Endothelial cell (in vitro differentiated cells): ENCODE measurements around the gene SH3RF3. TPM values are rescaled to one million over a fixed set of nuclear protein-coding genes. Genes with fewer than 3 reads are reported as not detected.

Experiments
- DNase-seq: peaks from one replicate; pipeline ENCODE4 v3.0.0; 2021; ENCODE audit warnings: low spot score
- H3K27ac Mint-ChIP-seq: one replicate; pipeline ENCODE4 v1.8.0; 2021; ENCODE audit warnings: mixed read lengths, inconsistent platforms; ENCODE audit not compliant: unreplicated experiment
- H3K27me3 Mint-ChIP-seq: one replicate; pipeline ENCODE4 v1.8.0; 2021; ENCODE audit warnings: mild to moderate bottlenecking, moderate library complexity, mixed read lengths, inconsistent platforms; ENCODE audit not compliant: unreplicated experiment
- H3K36me3 Mint-ChIP-seq: one replicate; pipeline ENCODE4 v1.8.0; 2021; ENCODE audit warnings: mild to moderate bottlenecking, low read depth, mixed read lengths, inconsistent platforms; ENCODE audit not compliant: unreplicated experiment
- H3K4me1 Mint-ChIP-seq: one replicate; pipeline ENCODE4 v1.8.0; 2021; ENCODE audit warnings: mild to moderate bottlenecking, mixed read lengths, inconsistent platforms; ENCODE audit not compliant: unreplicated experiment
- H3K4me3 Mint-ChIP-seq: one replicate; pipeline ENCODE4 v1.8.0; 2021; ENCODE audit warnings: mild to moderate bottlenecking, mixed read lengths, inconsistent platforms; ENCODE audit not compliant: unreplicated experiment
- H3K9me3 Mint-ChIP-seq: one replicate; pipeline ENCODE4 v1.8.0; 2021; ENCODE audit warnings: mixed read lengths, inconsistent platforms; ENCODE audit not compliant: unreplicated experiment
- total RNA-seq: library from RNA; stranded (reverse); fragmentation: NEBNext Ultra II Directional; extraction: Animal tissue kit (Norgen Biotek cat#: 25700); gene quantifications from one replicate; pipeline ENCODE4 v1.2.1, GENCODE V29; 2021; ENCODE audit not compliant: unreplicated experiment
- TF ChIP-seq, protein P1 (sequence below): fragments of 200-600 bp; sonication (generic); IDR thresholded peaks from one replicate; pipeline ENCODE4 v1.5.0; 2021; ENCODE audit warnings: antibody characterized with exemption; ENCODE audit not compliant: unreplicated experiment

SH3RF3 gene
- total RNA-seq, 1 donor from 2014 or later = 12.8 TPM

DNA sequence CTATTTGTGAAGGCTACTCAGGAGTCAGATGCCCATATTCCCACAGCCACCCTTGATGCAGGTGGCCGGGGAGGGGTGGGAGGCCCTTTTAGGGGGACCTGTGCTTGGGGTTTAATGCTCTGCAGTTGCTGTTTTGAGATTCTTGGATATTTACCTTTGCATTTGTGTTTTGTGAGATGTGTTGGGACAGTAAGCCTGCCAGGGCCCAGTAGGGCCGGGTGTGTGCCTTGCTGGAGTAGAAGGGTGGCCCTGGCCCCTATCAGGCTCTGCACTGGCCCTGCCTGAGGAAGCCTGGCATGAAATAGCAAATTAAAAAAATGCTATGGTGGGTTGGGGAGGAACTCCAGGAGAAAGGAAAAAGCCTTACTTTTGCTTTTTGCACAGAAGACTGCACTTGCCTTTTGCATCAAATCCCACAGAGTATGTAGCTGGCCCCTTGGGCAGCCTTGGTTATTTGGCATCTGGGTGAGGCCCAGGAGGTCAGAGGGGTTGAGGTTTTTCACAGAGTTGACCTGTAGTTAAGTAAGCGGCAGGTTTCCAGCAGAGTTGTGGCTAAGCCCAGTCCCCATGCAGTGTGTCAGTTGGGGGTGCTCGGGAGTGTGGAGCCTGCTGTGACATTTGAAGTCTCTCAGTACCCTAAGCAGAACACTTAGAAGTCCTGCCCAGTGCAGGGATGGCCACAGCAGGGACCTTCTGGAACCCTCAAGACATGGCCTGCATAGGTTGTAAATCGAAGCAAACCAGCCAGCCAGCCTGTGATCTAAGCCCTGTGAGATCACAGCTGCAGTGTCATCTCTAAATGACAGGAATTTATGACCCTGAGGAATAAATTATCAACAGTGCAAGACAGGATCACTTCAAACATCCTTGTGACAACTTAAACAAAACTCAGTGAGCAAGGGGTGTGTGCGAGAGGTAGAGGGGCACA, 68.8 kb downstream of the SH3RF3 start:
- peaks cover 9% of the 10 kb centered on the region for H3K27me3 Mint-ChIP-seq
- peaks cover 9% of the 10 kb centered on the region for H3K4me1 Mint-ChIP-seq
- no peaks in the 10 kb centered on the region for H3K9me3 Mint-ChIP-seq
- H3K36me3 Mint-ChIP-seq = no peaks in the 10 kb centered on the region
- TF ChIP-seq, protein P1, sequence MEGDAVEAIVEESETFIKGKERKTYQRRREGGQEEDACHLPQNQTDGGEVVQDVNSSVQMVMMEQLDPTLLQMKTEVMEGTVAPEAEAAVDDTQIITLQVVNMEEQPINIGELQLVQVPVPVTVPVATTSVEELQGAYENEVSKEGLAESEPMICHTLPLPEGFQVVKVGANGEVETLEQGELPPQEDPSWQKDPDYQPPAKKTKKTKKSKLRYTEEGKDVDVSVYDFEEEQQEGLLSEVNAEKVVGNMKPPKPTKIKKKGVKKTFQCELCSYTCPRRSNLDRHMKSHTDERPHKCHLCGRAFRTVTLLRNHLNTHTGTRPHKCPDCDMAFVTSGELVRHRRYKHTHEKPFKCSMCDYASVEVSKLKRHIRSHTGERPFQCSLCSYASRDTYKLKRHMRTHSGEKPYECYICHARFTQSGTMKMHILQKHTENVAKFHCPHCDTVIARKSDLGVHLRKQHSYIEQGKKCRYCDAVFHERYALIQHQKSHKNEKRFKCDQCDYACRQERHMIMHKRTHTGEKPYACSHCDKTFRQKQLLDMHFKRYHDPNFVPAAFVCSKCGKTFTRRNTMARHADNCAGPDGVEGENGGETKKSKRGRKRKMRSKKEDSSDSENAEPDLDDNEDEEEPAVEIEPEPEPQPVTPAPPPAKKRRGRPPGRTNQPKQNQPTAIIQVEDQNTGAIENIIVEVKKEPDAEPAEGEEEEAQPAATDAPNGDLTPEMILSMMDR = no peak
- no peak overlapping the region for H3K27ac Mint-ChIP-seq
- no peak for DNase-seq
- H3K4me3 Mint-ChIP-seq = no peak overlapping the region

DNA sequence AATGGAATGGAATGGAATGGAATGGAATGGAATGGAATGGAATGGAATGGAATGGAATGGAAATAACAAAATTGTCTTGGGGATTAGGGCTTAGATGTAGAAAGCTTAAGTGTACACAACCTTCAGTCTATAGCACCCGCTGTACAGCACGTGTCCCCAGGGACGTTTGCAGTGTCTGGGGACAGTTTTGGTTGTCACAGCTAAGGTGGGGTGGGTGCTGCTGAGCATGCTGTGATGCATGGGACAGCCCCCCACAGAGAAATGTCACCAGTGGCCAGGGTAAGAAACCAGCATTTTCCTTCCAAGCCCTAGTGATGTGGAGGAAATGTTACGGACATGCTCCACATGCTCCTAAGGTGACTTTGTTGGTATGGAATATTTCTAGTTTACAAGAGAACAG, 70.8 kb downstream of the SH3RF3 start:
- Mint-ChIP-seq H3K4me3 (no peak overlapping the region), H3K27ac (no peak overlapping the region), H3K27me3 (peaks cover 7% of the 10 kb centered on the region), H3K9me3 (no peaks in the 10 kb centered on the region), H3K4me1 (peaks cover 12% of the 10 kb centered on the region), H3K36me3 (no peaks in the 10 kb centered on the region)
- TF ChIP-seq, protein P1 = no peak
- no peak for DNase-seq

DNA sequence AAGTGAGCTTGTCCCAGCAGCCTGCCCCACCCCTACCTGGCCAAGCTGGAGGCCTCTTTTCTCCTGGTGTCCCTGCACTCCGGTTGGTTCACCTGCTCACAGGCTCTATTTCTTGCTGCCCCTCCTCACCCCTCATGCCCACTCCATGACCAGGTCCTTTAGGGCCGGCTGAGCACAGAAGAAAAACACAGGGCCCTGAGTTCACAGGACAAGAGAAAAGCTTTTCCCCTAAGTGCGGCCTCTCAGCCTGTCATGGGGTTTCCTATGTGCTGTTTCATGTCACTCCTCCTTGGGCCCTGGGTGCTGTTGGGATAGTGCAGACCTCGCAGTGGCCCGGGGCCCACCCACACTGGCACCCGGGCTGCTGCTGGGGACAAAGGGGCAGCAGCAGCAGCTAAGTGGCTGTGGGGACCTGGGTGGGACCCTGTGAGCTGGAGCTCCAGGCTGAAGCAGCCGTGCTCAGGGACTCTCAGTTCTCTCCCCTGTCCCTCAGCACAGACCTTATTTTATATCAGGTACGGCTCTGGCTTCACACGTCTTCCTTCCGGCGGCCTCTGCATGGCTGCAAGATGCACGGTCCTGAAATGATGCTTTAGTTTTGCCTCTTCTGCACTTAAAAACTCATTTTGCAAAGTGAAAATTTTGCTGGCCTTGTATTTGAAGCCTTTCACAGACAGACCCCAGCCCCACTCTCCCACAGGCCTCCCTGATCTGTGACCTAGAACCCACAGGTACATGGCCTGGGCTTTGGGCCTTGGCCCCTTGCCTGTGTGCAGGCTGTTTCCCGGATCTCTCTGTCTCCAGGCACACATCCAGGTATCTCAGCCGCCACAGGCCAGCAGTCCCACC, 71.8 kb downstream of the SH3RF3 start:
- Mint-ChIP-seq H3K9me3 (no peaks in the 10 kb centered on the region), H3K27me3 (peaks cover 6% of the 10 kb centered on the region), H3K4me3 (no peak overlapping the region), H3K4me1 (peaks cover 5% of the 10 kb centered on the region), H3K36me3 (no peaks in the 10 kb centered on the region), H3K27ac (no peak overlapping the region)
- no peak for DNase-seq
- TF ChIP-seq, protein P1 = no peak

DNA sequence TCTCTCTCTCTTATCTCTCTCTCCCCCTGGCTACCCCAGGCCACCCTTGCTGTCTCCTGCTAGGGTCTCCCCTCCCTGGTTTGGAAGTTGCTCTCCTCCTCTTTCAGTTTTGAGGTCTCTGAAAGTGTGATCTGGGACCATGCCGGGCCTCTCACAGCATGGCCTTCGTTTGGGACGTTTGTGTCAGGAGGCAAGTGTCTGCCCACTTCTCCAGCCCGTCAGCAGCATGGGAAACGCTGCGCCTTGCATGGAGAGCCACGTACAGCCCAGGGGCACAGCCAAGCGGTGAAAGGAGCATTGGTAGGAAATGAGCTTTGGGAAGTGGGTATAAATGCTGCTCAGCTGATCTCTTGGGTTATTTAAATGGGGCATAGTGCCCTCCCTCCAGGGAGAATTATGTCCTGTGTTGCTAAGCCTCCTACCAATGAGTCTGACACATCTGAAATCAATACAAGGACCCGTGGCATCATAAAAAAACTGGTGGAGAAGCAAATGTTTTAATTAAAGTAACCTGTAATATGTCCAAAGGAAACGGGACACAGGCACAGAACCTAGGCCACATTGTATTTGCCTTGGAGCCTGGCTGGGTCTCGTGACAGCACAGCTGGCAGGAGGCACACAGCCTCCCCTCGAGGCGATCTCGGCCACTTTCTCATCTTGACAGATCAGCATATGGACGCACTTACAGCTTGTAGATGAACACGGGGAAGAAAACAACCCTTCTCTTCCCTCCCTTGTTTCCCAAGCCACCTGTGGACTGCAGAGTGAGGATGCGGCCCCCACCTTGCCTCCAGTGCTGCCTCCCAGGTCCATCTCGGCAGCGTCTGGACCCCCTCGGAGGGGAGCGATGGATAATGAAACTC, 72.7 kb downstream of the SH3RF3 start:
- TF ChIP-seq, protein P1 = no peak
- no peak overlapping the region for H3K27ac Mint-ChIP-seq
- no peak for DNase-seq

More for the DNA sequence above, 72.7 kb downstream of the SH3RF3 start:
- peaks cover 6% of the 10 kb centered on the region for H3K27me3 Mint-ChIP-seq
- H3K36me3 Mint-ChIP-seq = no peaks in the 10 kb centered on the region
- H3K9me3 Mint-ChIP-seq = no peaks in the 10 kb centered on the region
- H3K4me3 Mint-ChIP-seq = no peak overlapping the region
- peaks cover 5% of the 10 kb centered on the region for H3K4me1 Mint-ChIP-seq
